Gastrocnemius medialis (tissue), 4 donors: ENCODE results near the gene MRPL2. TPM values are rescaled to one million over a fixed set of nuclear protein-coding genes. Genes with fewer than 3 reads are reported as not detected.

Experiments
- ATAC-seq, 2 donors: fragments of 150-250 bp; one replicate each; pipeline ENCODE4 v1.9.1; 2016
- DNase-seq, 2 donors: peaks; one replicate each; pipeline ENCODE4 v3.0.0-alpha.2; 2019
- H3K27ac ChIP-seq, 4 donors: fragments of 200-600 bp; sonication (generic); 1 replicate in 1 of 4; 2 replicates in 3 of 4; pipeline ENCODE4 v1.5.1; 2016 to 2018; ENCODE audit warnings: mild to moderate bottlenecking in 2 of 4, moderate library complexity in 1 of 4
- H3K27me3 ChIP-seq, 3 donors: fragments of 200-600 bp; sonication (generic) in 2 of 3; 1 replicate in 1 of 3; 2 replicates in 2 of 3; pipeline versions ENCODE4 v1.5.1 to v1.6.0; 2016 to 2019; ENCODE audit warnings: mild to moderate bottlenecking in 1 of 3, moderate library complexity in 1 of 3
- H3K36me3 ChIP-seq, 2 donors: fragments of 200-600 bp; sonication (generic) in 1 of 2; one replicate each; pipeline ENCODE4 v1.5.1; 2017 to 2018
- H3K4me1 ChIP-seq, 2 donors: fragments of 200-600 bp; sonication (generic) in 1 of 2; one replicate each; pipeline ENCODE4 v1.5.1; 2016 to 2017; ENCODE audit warnings: mild to moderate bottlenecking in 2 of 2
- H3K4me3 ChIP-seq, 4 donors: fragments of 200-600 bp; sonication (generic) in 3 of 4; 1 replicate in 1 of 4; 2 replicates in 3 of 4; pipeline ENCODE4 v1.5.1; 2016 to 2019; ENCODE audit warnings: mild to moderate bottlenecking in 2 of 4
- H3K9me3 ChIP-seq, 3 donors: fragments of 200-600 bp; sonication (generic) in 2 of 3; 1 replicate in 1 of 3; 2 replicates in 2 of 3; pipeline ENCODE4 v1.5.1; 2016 to 2019
- POLR2A ChIP-seq, 2 donors: fragments of 450-650 bp; IDR thresholded peaks; one replicate each; pipeline ENCODE4 v1.6.1; 2017; ENCODE audit warnings: antibody characterized with exemption in 2 of 2, mild to moderate bottlenecking in 2 of 2, moderate library complexity in 2 of 2
- in situ Hi-C, 4 donors: fragments of 200-750 bp; cut with MboI; loops; one replicate each; pipeline versions ENCODE4 v1.15.0 to v1.8.0; 2017; ENCODE audit warnings: low sequenced_read_pairs in 4 of 4
- intact Hi-C: fragments of 100-400 bp; cut with DNase I; formaldehyde crosslinking; loops from one replicate; pipeline ENCODE4 v1.15.1; 2023; ENCODE audit warnings: low total_unique reads
- total RNA-seq, 4 donors: library from RNA; depleted of rRNA; stranded (reverse); fragments of >200 nt; gene quantifications; one replicate each; pipeline versions ENCODE4 v1.1.0 to v1.2.3, GENCODE V29; 2016
- TF ChIP-seq, protein P1 (sequence below), 5 experiments: fragments of 450-650 bp in 3 of 5; fragments of 200-600 bp in 2 of 5; sonication (generic) in 2 of 5; IDR thresholded peaks in 4 of 5; conservative IDR thresholded peaks in 1 of 5; 1 replicate in 4 of 5; 2 replicates in 1 of 5; pipeline ENCODE4 v1.5.1; 2016 to 2019; ENCODE audit warnings: antibody characterized with exemption in 5 of 5, mild to moderate bottlenecking in 3 of 5, moderate library complexity in 3 of 5

The MRPL2 gene
- total RNA-seq, 4 donors from 2014 or later: 34.1 to 64.9 (median 41.1) TPM

DNA sequence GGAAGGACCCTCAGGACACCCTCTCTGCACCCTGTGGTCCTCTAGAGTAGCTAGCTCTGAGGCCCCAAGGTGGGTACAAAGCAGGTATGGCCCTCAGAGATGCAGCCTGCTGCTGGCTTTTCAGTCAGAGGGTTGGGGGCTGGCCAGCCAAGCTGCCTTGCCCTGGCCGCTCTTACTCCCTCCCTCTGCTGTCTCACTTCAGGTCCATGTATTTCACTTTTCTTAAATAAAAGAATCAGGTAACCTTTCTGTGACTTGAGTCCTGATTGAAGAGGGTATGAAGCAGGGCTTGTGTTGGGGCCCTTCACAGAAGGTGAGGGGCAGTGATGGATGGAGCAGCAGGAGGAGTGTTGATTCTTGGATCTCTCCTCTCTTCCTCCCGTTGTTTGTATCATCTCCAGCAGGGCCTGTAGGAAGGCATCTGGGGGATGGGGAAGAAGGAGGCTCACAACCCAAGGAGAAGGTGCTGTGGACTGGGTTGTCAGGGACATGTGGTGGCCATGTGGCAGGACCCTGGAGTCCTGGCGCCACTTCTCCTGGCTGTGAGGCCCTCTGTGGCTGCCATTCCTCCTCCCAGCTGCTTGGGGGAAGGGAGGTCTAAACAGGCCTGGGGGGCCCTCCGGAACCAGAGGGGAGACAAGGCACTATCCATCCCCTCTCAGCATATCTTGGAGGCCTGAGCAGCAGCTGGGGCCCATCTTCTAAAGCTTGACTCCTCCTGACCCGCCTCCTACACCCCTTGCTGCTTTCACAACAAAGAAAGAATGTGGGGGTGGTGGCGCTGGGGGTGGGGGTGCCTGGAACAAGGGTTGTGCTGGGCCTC, 15.8 kb upstream of the MRPL2 start:
- Histone ChIP-seq H3K4me3 (no peak overlapping the region), H3K4me1 (peaks cover 0 to 9% of the 10 kb centered on the region in 2 donors), H3K36me3 (peaks cover 0 to 43% of the 10 kb centered on the region in 2 donors), H3K9me3 (no peaks in the 10 kb centered on the region), H3K27ac (no peak overlapping the region), H3K27me3 (peaks cover 9 to 17% (median 13%) of the 10 kb centered on the region in 3 donors)
- in situ Hi-C loops (no loop called here), intact Hi-C loops (loop anchor here (5.0 kb wide), 1 partner anchor 52 kb away; no protein-coding TSS in a partner anchor)
- ATAC-seq (no peak), DNase-seq (no peak)
- TF ChIP-seq POLR2A (IDR thresholded peaks at IDR 0.05): no peak
- TF ChIP-seq, protein P1, sequence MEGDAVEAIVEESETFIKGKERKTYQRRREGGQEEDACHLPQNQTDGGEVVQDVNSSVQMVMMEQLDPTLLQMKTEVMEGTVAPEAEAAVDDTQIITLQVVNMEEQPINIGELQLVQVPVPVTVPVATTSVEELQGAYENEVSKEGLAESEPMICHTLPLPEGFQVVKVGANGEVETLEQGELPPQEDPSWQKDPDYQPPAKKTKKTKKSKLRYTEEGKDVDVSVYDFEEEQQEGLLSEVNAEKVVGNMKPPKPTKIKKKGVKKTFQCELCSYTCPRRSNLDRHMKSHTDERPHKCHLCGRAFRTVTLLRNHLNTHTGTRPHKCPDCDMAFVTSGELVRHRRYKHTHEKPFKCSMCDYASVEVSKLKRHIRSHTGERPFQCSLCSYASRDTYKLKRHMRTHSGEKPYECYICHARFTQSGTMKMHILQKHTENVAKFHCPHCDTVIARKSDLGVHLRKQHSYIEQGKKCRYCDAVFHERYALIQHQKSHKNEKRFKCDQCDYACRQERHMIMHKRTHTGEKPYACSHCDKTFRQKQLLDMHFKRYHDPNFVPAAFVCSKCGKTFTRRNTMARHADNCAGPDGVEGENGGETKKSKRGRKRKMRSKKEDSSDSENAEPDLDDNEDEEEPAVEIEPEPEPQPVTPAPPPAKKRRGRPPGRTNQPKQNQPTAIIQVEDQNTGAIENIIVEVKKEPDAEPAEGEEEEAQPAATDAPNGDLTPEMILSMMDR (IDR thresholded peaks at IDR 0.05 in 4 of 5, conservative IDR thresholded peaks at IDR 0.05 in 1 of 5): no peak

DNA sequence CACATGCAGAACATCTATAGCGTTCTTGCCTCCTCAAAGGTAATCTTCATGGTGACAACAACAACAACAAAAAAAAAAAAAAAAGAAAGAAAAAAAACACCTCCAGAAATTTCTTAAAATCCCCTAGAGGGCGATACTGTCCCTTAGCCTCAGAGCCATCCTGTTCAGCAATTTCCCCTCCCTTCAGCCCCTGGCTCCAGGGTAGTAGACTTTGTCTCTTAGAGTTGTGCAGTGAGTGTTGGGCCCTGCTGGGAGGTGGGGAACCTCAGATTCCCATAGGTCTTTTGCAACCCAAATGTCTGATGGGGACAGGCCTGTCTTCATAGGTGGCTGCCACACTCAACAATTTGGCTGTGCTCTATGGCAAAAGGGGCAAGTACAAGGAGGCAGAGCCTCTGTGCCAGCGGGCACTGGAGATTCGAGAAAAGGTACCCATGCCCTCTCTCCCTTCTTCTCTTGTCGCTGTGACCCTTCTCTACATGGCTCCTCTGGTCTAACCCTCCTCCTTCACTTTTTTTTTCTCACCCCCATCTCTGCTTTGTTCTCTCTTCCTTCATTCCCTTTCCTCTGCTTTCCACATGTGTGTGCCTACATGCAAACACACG, 10.9 kb upstream of the MRPL2 start:
- no peak overlapping the region for H3K27ac ChIP-seq
- intact Hi-C loops: loop anchor here (5.0 kb wide), 1 partner anchor 57 kb away; no protein-coding TSS in a partner anchor
- no peaks in the 10 kb centered on the region for H3K27me3 ChIP-seq
- ATAC-seq (no peak), DNase-seq (no peak)
- H3K36me3 ChIP-seq: peaks cover 0 to 67% of the 10 kb centered on the region in 2 donors
- no peaks in the 10 kb centered on the region for H3K9me3 ChIP-seq
- in situ Hi-C loops: no loop called here
- no peaks in the 10 kb centered on the region for H3K4me1 ChIP-seq
- H3K4me3 ChIP-seq: no peak overlapping the region
- TF ChIP-seq, protein P1 (IDR thresholded peaks at IDR 0.05 in 4 of 5, conservative IDR thresholded peaks at IDR 0.05 in 1 of 5): peak in 1 of 5 experiments; percentile 34
- no peak for TF ChIP-seq POLR2A (IDR thresholded peaks at IDR 0.05)

DNA sequence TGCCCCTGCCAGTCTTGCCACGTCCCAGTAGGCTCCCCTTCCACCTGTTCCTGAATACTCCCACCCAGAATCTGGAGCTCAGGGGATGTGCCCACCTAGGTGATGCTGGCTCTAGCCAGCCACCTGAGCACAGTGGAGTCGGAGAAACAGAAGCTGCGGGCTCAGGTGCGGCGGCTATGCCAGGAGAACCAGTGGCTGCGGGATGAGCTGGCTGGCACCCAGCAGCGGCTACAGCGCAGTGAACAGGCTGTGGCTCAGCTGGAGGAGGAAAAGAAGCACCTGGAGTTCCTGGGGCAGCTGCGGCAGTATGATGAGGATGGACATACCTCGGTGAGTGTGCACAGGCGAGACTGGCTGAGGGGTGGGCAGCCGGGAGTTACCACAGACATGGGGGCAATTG, 3.6 kb upstream of the MRPL2 start:
- Histone ChIP-seq H3K27me3 (no peaks in the 10 kb centered on the region), H3K36me3 (peaks cover 0 to 49% of the 10 kb centered on the region in 2 donors), H3K4me3 (no peak overlapping the region), H3K9me3 (no peaks in the 10 kb centered on the region), H3K27ac (no peak overlapping the region), H3K4me1 (peaks cover 21 to 23% of the 10 kb centered on the region in 2 donors)
- no peak for TF ChIP-seq POLR2A (IDR thresholded peaks at IDR 0.05)
- TF ChIP-seq, protein P1 (IDR thresholded peaks at IDR 0.05 in 4 of 5, conservative IDR thresholded peaks at IDR 0.05 in 1 of 5): no peak
- ATAC-seq: no peak
- intact Hi-C loops: no loop called here
- DNase-seq: no peak
- in situ Hi-C loops: no loop called here

- no peaks in the 10 kb centered on the region for H3K27me3 ChIP-seq
- H3K27ac ChIP-seq: no peak overlapping the region
- in situ Hi-C loops (no loop called here), intact Hi-C loops (no loop called here)
- H3K4me1 ChIP-seq: peaks cover 21 to 29% of the 10 kb centered on the region in 2 donors
- ATAC-seq: no peak
- TF ChIP-seq POLR2A (IDR thresholded peaks at IDR 0.05): no peak
- TF ChIP-seq, protein P1 (IDR thresholded peaks at IDR 0.05 in 4 of 5, conservative IDR thresholded peaks at IDR 0.05 in 1 of 5): no peak
- peaks cover 0 to 52% of the 10 kb centered on the region in 2 donors for H3K36me3 ChIP-seq
- H3K4me3 ChIP-seq: no peak overlapping the region
- DNase-seq: no peak
- H3K9me3 ChIP-seq: no peaks in the 10 kb centered on the region
These were observed 2.6 kb upstream of the MRPL2 start for GRCh38 chr6:43061861-43062260.
